GM19467 (cell line): ENCODE measurements around the gene KCNJ2.

Experiments used
- ATAC-seq: cut with Tn5 transposase; IDR thresholded peaks from one replicate; pipeline ENCODE4 v1.9.1; 2021; ENCODE audit warnings: mild to moderate bottlenecking, moderate library complexity; ENCODE audit not compliant: unreplicated experiment

The KCNJ2 gene

GRCh38 chr17:70168977-70169708, at the start of gene KCNJ2:
Gene KCNJ2, plus strand, starts transcription at chr17:70169532. Its CDS starts 5,508 bp downstream, at chr17:70175040.
- ATAC-seq, result peak; percentile 99

GRCh38 chr17:70119545-70119944, 49.8 kb upstream of the KCNJ2 start:
- no peak for ATAC-seq

DNA sequence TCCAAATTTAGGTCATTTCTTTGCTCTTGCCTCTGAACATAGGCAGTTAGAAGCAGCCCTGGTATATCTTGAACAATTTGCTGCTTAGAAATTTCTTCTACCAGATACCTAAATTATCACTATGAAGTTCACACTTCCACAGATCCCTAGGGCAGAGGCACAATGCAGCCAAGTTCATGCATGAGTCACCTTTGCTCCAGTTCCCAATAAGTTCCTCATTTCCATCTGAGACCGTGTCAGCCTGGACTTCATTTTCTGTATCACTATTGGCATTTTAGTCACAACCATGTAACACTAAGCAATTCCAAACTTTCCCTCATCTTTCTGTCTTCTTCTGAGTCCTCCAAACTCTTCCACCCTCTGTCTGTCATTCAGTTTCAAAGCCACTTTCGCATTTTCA, 49.3 kb upstream of the KCNJ2 start:
- no peak for ATAC-seq

DNA sequence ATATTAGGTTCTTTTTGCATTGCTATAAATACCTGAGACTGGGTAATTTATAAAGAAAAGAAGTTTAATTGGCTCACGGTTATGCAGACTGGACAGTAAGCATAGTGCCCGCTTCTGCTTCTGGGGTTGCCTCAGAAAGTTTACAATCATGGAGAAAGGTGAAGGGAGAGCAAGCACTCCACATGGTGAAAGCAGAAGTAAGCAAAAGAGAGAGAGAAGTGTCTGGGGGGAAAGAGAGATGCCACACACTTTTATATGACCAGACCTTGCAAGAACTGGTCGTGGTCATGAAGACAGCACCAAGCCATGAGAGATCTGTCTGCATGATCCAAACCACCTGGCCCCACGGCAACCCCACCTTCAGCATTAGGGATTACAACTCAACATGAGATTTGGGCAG, 48.9 kb upstream of the KCNJ2 start:
- ATAC-seq, result no peak

- ATAC-seq, result no peak
Measured at GRCh38 chr17:70121126-70121525, 48.2 kb upstream of the KCNJ2 start.

DNA sequence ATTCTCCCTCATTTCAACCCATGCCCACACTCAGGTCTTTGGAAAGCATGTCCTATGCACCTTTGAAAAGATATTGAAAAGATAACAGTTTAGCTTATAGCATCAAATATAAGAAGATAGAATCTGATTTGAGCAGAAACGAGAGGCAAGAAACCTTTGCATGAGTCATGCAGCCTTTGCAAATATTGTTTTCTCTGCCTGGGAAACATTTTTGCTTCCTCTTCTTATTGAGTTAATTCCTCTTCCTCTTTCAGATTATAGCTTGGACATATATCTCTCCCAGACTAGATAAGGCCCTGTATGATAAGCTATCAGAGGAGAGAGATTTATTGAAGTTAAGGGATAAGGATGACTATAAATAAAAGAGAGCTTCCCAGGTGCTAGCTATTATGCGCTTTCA, 46.1 kb upstream of the KCNJ2 start:
- ATAC-seq, result no peak

DNA sequence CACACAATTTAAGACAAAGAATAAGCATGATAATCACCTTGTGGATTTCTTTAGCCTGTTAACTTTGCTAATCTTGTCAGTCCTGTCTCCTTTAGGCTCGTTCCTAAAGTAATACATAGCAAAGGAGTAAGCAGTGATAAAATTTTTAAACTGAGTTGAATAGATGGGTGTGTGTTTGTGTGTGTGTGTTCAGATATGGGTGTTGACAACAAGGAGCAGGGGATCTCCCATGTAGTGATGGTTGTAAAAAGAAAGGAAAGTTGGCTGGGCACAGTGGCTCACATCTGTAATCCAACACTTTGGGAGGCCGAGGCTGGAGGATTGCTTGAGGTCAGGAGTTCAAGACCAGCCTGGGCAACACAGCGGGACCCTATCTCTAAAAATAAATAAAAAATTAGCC, 44.6 kb upstream of the KCNJ2 start:
- ATAC-seq, result no peak

DNA sequence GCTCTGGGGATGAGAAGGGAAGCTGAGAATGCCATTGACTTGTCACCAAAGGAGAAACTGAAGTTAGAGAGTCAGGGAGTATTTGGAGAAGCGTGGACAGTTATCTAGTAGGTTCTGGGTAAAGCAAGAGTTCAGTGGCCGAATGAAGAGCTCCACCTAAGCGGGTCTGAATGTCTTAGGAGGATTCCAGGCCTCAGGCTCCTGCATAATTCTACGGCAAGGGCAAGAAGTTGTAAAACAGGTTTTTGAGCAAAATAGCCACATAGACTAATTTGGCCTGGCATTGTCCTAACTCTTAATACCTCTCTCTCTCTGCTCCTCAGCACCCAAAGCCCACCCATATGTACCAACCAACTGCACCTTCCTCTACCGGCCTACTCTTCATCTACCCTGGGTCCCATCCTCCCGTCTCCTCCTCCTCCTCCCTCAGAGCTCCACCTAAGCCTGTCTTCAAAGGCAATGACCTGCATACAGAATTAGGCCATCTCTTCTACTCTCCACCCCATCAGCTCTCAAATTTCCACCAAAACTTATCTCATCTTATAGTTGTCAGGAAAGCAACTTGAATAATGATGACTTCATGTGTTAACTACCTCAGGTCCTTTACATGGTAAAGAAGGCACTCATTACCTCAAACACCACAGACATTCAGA, 42.0 kb upstream of the KCNJ2 start:
- no peak for ATAC-seq

GRCh38 chr17:70128727-70129238, 40.5 kb upstream of the KCNJ2 start:
- no peak for ATAC-seq

- ATAC-seq, result no peak
Measured at GRCh38 chr17:70130289-70130688, 39.0 kb upstream of the KCNJ2 start.

GRCh38 chr17:70132505-70132904, 36.8 kb upstream of the KCNJ2 start:
- no peak for ATAC-seq

GRCh38 chr17:70134042-70134441, 35.3 kb upstream of the KCNJ2 start:
- ATAC-seq, result no peak

- ATAC-seq, result no peak
Measured at GRCh38 chr17:70134777-70135176, 34.6 kb upstream of the KCNJ2 start.

GRCh38 chr17:70136131-70136530, 33.2 kb upstream of the KCNJ2 start:
- ATAC-seq, result no peak

DNA sequence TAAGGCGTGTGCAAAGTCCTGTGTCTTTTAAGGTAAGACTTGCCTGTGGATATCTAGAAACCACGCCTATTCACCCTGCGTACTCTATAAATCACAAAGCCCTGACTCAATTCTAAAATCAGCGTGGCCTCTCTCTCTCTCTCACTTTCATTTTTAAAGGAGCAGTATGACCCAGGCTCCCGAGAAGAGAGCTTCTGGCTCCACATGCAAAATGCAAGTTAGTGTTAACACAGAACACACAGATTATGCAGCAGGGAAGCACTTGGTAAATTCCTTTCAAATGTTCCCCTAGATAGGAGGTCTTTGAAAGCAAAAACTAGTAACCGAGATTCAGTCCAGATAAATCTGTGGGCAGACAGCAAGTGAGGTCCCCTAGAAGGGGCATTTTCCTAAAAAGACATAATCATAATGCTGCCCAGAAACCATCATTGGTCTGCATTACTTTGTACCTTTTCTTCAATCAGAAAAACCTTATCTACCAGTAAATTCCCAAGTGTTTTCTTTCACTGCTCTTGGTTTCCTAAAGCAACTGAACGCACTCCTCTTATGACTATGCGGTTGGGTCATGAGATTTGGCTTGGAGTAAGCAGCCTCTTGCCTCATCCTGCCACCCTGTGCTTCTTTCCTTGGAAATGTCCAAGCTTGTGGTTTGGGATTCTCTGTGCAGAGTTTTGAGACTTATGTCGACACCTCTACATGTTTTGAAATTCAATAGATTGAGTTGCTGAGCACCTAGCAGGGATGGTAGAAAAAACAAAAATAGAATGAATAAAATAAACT, 31.7 kb upstream of the KCNJ2 start:
- peak; percentile 99 for ATAC-seq

DNA sequence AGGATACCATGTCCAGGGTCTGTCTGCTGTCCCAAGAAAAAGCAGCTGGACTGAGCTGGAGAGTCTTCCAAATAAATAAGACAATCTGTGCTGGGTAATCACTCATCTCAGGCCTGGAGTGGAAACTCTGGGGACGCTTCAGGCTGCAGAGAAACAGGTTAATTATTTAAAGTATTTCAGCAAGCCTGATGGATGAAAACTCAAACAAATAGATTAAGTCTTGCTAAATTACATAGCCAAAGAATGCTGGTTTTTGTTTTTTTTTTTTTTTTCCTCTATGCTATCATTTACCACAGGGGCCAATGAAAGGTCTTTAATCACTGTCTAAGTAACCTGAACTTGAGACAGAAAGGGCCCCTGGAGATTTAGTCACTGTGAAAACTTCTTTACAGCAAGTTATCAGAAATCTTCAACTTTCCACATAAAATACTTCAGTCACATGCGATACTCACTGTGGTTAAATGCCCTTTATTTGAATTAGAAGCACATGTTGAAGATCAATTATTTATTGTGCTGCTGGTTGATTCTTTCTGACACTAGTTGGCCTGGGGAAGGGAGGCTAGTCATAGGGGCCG, 31.0 kb upstream of the KCNJ2 start:
- no peak for ATAC-seq

DNA sequence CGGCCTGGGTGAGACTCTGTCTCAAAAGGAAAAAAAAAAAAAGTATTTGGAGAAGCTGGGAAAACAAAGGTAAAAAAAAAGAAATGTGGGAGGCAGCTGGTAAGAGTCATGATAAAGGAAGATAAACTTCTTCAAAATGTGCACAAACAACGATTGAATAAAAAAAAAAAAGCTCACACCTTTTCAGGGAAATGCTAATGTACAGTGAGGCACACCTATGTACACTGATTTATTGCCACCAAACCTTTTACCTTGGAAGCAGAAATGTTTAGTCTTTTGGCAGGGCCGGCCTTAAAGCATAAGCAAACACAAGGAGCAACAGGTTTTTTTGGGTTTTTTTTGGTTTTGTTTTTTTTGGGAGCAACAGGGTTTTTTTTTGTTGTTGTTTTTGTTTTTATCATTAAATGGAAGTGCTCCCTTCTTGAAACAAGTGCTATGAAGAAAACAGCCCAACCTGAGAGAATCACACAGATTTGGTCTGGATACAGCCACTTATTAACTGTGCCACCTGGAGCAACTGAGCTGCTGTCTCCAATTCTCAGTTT, 29.8 kb upstream of the KCNJ2 start:
- no peak for ATAC-seq

DNA sequence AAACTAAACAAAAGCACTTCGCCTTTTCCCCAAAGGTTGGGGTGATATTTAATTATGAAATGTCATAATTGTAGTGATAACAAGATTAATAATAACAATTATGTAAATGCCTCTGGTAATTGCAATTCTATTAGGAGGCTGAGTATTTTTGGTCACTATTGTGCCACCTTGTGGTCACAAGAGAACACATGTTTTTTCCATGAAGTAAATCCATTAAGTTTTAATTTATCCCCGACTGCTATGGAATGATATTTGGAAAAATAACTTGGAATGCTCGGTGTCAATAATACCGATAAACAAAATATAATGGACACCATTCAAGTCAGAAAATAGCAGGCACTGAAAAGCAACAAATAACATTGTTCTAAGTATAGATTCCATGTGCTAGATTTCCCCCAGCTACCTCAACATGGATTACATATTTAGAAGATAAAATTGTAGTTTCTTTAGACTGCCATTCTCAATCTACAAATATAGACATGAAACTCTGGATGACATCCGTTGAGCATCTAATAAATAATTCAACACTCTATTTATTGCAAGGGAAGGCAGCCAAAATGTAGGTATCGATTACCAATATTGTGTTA, 25.0 kb upstream of the KCNJ2 start:
- no peak for ATAC-seq

GRCh38 chr17:70153210-70153609, 16.1 kb upstream of the KCNJ2 start:
- ATAC-seq, result no peak

DNA sequence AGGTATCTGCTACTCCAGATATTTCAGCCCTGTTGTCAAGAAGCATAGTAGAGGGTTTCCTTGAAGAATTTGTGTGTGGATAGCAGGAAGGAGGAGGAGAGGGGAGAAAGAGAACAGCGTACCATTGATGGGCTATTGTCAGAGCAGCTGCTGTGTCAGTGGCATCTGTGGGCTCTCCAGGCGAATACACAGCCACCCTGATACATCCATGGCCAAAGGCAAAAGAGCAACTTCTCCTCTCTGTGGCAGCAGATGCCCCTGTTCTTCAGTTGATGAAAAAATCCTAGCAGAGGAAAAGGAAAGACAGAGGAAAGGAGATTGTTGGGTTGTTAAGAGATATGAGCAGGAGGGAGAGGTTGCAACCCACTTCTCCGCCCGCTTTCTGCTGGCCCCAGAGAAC, 12.2 kb upstream of the KCNJ2 start:
- ATAC-seq, result no peak

GRCh38 chr17:70158180-70158579, 11.2 kb upstream of the KCNJ2 start:
- ATAC-seq, result no peak
